ENCODE measurements around the gene HP1BP3. TPM values are rescaled to one million over a fixed set of nuclear protein-coding genes. Genes with fewer than 3 reads are reported as not detected.
A peak's percentile ranks its signal among the peaks of the same experiment; 100 is the strongest.

The HP1BP3 gene
- total and polyA plus RNA-seq, 5 donors: 58.1 to 147 (median 140) TPM

DNA sequence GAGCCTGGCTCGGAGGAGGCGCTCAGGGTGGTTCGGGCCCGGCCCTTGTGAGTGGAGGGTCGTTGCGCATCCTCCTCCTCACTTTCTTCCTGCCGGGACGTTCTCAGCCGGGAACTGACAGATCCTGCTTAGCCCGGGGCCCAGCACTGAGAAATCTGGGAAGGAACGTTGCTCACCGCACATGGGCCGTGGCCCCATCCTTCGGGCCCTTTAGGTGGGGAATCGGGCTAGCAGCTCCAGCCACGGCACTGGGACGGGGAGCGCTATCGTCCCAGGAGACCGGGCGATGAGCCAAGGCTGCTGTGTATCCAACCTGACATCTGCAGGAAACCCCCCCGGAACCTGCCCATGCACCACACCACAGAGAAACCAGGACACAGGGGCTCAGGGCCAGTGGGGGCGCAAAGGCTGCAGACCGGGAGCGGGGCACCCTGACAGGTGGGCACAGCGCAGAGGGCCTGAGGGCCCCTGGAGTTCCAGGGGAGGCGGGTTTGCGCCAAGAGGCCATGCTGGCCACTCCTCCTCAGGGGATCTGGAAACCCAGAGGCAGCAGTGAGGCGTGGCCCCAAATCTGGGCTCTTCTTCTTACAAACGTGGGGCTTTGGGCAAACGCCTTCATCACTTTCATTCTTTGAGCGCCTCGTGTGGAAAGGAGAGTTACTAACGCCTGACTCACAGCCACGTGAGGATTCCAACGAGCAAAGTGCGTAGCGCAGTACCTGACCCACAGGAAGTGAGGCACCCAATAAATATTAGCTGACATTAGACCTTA lies 54.3 kb downstream of the HP1BP3 start, which contains the start of gene SH2D5:
TSS of gene SH2D5 (minus strand) at position 116 of the 772 bp plus-strand sequence. CDS start 4,659 bp downstream, outside the sequence.
- Histone ChIP-seq H3K27ac (ENCODE audit: low read length) (peak within 1 kb of the TSS; percentile 15), H3K9me3 (ENCODE audit: control insufficient read depth, low read length) (no peaks in the 10 kb centered on the region), H3K4me1 (ENCODE audit: control insufficient read depth, insufficient read depth, low read length) (no peaks in the 10 kb centered on the region), H3K27me3 (ENCODE audit: control insufficient read depth, insufficient read depth) (no peaks in the 10 kb centered on the region), H3K4me3 (ENCODE audit: low read length) (peak within 1 kb of the TSS; percentile 77)
- ATAC-seq (peak; percentile 63 to 72), DNase-seq (peak; percentile 65 to 84 (median 76))
- WGBS: 1% methylated on average over 38 of the region's 38 CpGs
- intact Hi-C loops (cut with DNase I): no loop called here

DNA sequence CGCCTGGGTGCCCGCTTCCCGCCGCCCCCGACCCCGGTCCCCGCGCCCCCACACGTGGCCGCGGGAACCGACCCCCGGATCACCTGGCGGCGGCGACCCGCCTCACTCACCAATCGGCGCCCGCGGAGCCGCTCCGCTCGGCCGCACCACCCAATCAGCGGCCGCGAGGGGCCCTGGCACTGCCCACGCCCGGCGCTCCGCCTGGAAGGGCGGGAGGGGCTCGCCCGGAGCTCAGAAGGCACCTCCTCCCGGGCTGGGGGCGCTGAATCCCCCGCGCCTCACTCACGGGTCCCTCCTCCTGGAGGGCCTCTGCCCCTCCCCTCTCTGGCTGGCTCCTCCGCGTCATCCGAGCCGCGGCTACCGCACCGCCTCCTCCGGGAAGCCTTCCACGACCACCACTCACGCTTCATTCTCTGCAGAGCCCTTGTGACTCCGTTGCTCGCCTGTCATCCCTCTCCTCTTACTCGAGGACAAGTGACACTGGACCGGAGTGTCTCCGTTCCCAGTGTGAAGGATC lies 55.0 kb downstream of the HP1BP3 start:
- Histone ChIP-seq H3K4me1 (ENCODE audit: control insufficient read depth, insufficient read depth, low read length) (no peaks in the 10 kb centered on the region), H3K27ac (ENCODE audit: low read length) (no peak overlapping the region), H3K4me3 (ENCODE audit: low read length) (peak overlapping the region; percentile 77), H3K9me3 (ENCODE audit: control insufficient read depth, low read length) (no peaks in the 10 kb centered on the region), H3K27me3 (ENCODE audit: control insufficient read depth, insufficient read depth) (no peaks in the 10 kb centered on the region)
- WGBS: under 1% methylated on average over 55 of the region's 55 CpGs
- peak; percentile 79 to 81 for ATAC-seq
- intact Hi-C loops (cut with DNase I): no loop called here
- peak; percentile 66 to 84 (median 83) for DNase-seq

DNA sequence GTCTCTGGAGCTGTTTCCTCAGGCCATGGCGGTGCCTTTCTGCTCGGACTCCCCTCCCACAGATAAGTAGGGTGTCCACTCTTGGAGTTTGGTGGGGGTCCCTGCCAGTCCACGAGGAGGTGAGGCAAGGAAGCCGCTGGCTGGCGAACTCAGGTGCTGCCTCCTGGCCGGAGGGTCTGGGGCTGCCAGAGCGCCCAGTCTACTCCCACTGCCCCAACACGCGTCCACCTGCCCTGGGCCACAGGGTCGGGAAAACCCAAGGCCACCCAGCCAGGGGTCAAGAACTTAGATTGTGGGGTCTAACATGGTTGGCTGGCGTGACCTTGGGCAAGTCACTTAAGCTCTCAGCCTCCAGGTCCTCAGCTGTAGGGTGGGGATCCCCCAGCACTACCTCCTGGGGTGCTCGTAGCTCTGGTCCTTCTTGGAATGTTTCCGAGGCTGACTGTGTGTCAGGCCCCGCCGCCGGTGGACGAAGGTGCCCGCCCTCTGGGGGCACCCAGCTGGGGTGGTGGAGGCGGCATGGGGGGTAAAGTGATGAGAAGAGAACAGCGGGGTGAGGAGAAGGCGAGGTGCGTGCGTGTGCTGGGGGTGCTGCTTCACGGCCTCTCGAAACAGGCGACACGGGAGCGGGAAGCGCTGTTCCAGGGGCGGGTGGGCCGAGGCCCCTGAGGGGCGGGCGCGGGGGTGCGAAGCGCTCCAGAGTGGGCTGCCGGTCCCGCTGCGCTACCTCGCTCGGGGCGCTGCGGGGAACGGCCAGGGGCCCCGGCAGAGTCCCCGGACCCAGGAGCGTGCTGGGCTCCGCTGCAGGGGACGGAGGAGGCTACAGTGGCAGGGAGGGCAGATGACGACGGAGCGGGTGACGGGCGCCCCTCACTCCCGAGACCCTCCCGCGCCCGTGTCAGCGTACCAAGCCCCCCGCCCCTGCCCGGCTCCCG lies 55.8 kb downstream of the HP1BP3 start:
- DNase-seq (peak in 2 of 3 donors; percentile 35 to 62), ATAC-seq (no peak)
- Histone ChIP-seq H3K9me3 (ENCODE audit: control insufficient read depth, low read length) (no peaks in the 10 kb centered on the region), H3K4me1 (ENCODE audit: control insufficient read depth, insufficient read depth, low read length) (no peaks in the 10 kb centered on the region), H3K27ac (ENCODE audit: low read length) (no peak overlapping the region), H3K27me3 (ENCODE audit: control insufficient read depth, insufficient read depth) (no peaks in the 10 kb centered on the region), H3K4me3 (ENCODE audit: low read length) (peak overlapping the region; percentile 77)
- WGBS: 13% methylated on average over 62 of the region's 62 CpGs
- intact Hi-C loops (cut with DNase I): no loop called here

DNA sequence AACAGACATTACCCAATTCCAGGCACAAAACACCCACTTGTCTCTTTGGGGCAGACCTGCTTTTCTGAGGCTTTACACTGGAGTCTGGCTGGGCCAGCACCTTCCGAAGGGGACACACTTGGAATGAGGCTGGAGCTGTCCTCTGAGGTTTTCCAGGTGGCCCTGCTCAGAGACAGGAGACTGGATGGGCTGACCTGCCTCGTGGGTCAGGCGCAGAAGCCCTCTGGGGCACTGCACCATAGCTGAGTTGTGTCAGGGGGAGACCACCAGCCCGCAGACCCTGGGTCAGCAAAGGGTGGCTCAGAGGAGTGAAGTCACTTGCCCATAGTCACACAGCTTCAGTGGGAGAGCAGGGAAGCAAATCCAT lies 56.4 kb downstream of the HP1BP3 start:
- intact Hi-C loops (cut with DNase I): no loop called here
- Histone ChIP-seq H3K4me3 (ENCODE audit: low read length) (no peak overlapping the region), H3K27me3 (ENCODE audit: control insufficient read depth, insufficient read depth) (no peaks in the 10 kb centered on the region), H3K9me3 (ENCODE audit: control insufficient read depth, low read length) (no peaks in the 10 kb centered on the region), H3K27ac (ENCODE audit: low read length) (no peak overlapping the region), H3K4me1 (ENCODE audit: control insufficient read depth, insufficient read depth, low read length) (no peaks in the 10 kb centered on the region)
- ATAC-seq: no peak
- WGBS: 34% methylated on average over 4 of the region's 4 CpGs
- peak in 1 of 3 donors; percentile 40 for DNase-seq

DNA sequence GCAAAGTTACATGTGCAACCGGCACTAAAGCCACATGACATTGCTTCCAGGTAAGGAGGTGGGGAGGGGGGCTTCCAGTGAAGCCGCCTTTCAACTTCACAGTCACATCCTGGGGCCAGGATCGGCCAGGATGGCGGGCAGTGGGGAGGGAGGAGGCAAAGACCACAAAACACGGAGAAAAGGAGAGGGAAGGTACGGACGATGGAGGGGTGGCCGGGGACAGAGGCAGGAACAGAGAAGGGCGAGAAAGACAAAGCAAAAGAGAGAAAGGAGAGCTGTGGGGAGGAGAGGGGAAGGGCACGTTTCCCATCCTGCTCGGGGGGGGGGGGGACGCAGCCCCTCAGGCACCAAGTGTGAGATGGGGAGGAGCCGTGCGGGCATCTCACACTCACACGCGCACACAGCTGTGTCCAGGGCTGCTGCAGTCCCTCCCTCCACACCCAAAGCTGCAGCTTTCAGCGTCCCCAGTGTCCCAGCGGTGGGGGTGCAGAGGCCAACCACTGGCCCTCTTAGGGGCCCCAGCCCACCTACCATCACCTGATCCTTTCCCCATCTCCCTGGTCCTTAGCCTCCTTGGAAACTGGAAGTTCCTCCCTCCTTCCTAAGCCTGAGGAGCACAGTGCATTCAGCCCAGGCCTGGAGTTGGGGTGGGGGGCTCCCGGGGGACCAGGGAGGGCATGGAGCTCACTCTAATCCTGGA lies 57.0 kb downstream of the HP1BP3 start:
- no peaks in the 10 kb centered on the region for H3K9me3 ChIP-seq (ENCODE audit: control insufficient read depth, low read length)
- DNase-seq (no peak), ATAC-seq (no peak)
- 17% methylated on average over 19 of the region's 19 CpGs for WGBS
- H3K27ac ChIP-seq (ENCODE audit: low read length): no peak overlapping the region
- no peaks in the 10 kb centered on the region for H3K4me1 ChIP-seq (ENCODE audit: control insufficient read depth, insufficient read depth, low read length)
- no peak overlapping the region for H3K4me3 ChIP-seq (ENCODE audit: low read length)
- H3K27me3 ChIP-seq (ENCODE audit: control insufficient read depth, insufficient read depth): no peaks in the 10 kb centered on the region
- intact Hi-C loops (cut with DNase I): no loop called here

DNA sequence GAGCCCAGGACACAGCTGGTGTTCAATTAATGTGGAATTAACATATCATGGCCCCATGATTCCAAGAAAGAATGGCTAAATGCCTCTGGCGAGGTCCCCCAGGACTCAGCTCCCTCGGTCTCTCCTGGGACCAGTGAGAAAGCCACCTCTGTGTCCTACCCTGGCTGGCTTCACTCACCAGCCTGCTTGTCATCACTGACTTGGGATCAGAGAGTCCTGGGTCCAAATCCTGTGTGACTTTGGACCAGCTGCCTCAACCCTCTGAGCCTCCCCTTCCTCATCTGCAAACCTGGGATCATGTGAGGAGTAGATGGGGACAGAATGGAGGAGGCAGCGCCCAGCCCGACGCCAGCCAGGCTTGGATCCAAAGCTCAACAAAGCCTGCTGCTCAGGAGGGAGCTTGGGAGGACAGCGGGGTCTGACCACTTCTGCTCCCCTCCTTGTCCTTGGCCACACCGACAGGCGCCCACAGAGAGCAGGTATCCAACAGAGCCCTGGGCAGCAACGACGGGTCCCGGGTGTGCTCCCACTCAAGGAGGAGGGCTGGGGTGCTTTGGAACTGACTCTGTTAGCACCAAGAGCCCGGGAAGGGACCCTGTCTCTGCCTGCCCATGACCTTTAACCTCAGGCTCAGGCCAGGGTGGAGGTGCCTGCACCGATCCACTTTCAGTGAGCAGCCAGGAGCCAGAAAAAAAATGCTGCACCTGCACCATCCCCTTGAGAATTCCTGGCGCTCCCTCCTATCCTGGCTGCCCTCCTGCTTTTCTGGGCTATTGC lies 57.8 kb downstream of the HP1BP3 start:
- Histone ChIP-seq H3K4me3 (ENCODE audit: low read length) (no peak overlapping the region), H3K27me3 (ENCODE audit: control insufficient read depth, insufficient read depth) (no peaks in the 10 kb centered on the region), H3K27ac (ENCODE audit: low read length) (no peak overlapping the region), H3K4me1 (ENCODE audit: control insufficient read depth, insufficient read depth, low read length) (no peaks in the 10 kb centered on the region), H3K9me3 (ENCODE audit: control insufficient read depth, low read length) (no peaks in the 10 kb centered on the region)
- whole genome bisulfite sequencing: 47% methylated on average over 14 of the region's 14 CpGs
- peak in 1 of 3 donors; percentile 41 for DNase-seq
- intact Hi-C loops (cut with DNase I): no loop called here
- no peak for ATAC-seq

DNA sequence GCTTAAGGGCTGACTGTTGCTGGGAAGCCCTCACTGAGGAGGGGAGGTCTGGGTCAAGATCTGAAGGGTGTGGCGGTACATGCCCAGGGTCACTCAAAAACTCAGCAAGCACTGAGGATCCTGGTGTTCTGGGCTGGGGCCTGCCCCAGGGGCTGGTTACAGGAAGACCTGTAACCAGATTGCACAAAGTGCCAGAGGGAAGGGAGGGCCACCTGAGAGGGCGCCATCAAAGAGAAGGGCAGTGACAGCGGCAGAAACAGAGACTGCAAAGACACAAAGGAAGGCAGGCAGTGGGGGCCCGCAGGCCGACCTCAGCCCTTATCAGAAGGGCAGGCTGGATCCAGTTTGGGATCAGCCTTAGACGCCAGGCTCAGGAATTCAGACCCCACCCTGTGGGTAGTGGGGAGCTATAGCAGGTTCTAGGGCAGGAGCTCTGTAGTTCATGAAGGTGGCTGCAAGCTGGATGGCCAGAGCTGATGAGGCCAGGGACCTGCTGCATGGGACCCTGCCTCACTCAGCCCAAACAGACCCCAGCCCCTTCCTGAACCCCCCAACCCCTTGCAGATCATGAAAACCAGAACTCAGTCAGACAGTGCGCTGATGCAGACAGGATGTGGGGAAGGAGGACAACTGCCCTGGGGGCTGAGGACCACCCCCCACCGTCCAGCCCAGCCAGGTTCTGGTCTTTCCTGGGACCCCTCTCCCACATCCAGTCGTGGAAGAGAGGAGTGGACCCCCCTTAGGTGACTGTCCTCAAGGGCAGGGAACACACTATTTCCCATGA lies 58.5 kb downstream of the HP1BP3 start:
- ATAC-seq (no peak), DNase-seq (peak in 1 of 3 donors; percentile 13)
- 57% methylated on average over 9 of the region's 9 CpGs for WGBS
- Histone ChIP-seq H3K4me1 (ENCODE audit: control insufficient read depth, insufficient read depth, low read length) (no peaks in the 10 kb centered on the region), H3K4me3 (ENCODE audit: low read length) (no peak overlapping the region), H3K27ac (ENCODE audit: low read length) (no peak overlapping the region), H3K9me3 (ENCODE audit: control insufficient read depth, low read length) (no peaks in the 10 kb centered on the region), H3K27me3 (ENCODE audit: control insufficient read depth, insufficient read depth) (no peaks in the 10 kb centered on the region)
- intact Hi-C loops (cut with DNase I): no loop called here

DNA sequence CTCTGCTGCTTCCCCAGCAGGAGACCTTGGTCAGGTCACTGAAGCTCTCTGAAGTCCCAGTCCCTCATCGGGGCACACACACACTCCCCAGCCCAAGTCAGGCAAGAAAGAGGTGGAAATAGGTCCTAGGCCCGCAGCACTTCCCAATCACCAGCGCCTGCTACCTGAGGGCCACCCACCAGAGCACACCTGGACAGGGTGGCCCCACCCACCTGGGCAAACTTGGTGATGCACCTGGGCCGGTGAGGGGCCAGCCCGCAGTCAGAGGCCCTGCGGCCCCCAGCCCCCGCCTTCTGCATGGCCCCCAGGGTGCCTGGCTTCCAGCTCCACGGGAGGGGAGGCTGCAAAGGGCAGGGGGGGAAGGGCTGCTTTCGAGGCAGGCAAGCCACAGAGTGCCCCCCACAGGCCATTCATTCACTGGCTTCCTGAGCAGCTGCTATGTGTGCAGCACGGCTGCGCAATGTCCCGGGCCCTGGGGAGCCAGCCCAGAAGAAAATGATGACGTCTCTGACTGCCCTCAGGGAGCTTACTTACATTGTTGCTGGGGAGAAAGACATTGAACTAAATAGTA lies 59.3 kb downstream of the HP1BP3 start:
- 44% methylated on average over 13 of the region's 13 CpGs for WGBS
- DNase-seq (peak in 2 of 3 donors; percentile 51 to 53), ATAC-seq (no peak)
- intact Hi-C loops (cut with DNase I): no loop called here
- no peaks in the 10 kb centered on the region for H3K27me3 ChIP-seq (ENCODE audit: control insufficient read depth, insufficient read depth)
- no peaks in the 10 kb centered on the region for H3K9me3 ChIP-seq (ENCODE audit: control insufficient read depth, low read length)
- no peaks in the 10 kb centered on the region for H3K4me1 ChIP-seq (ENCODE audit: control insufficient read depth, insufficient read depth, low read length)
- no peak overlapping the region for H3K4me3 ChIP-seq (ENCODE audit: low read length)
- H3K27ac ChIP-seq (ENCODE audit: low read length): no peak overlapping the region

DNA sequence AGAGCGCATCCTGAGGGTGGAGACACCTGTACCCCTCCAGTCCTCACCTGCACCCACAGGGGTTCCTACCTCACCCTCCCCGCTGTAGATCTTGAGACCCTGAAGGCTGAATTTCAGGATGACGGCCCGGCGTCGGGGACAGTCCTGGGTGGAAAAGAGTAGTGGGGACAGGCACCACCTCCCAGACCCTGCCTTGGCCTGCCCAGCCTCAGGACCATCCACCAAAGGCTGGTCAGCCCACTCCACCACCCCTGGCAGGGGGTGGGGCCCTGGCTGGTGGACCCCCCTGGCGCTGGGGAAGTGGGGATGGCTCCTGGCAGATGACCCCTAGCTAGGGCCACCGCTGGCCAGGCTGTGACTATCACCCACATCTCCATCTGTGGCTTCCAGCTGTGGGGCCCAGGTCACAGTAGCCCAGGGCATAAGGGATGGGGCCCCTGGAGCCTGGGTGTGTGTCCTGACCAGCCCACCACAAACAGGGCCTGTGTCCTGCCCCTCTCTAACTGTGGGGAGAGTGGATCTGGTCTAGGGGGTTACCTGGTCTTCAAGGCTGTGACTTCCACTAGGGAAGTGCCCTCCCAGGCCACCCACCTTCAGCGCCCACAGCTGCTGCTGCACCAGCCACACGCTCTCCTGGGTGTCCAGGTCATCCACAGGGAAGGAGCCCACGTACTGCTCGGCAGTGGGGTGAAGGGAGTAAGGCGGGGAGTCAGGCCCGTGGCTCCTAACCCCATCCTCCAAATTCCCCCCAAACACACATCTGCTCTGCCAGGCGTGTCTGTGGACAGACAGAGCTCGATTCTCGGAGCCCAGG lies 60.0 kb downstream of the HP1BP3 start:
- DNase-seq (peak in 1 of 3 donors; percentile 30), ATAC-seq (no peak)
- Histone ChIP-seq H3K27ac (ENCODE audit: low read length) (no peak overlapping the region), H3K4me3 (ENCODE audit: low read length) (no peak overlapping the region), H3K9me3 (ENCODE audit: control insufficient read depth, low read length) (no peaks in the 10 kb centered on the region), H3K27me3 (ENCODE audit: control insufficient read depth, insufficient read depth) (no peaks in the 10 kb centered on the region), H3K4me1 (ENCODE audit: control insufficient read depth, insufficient read depth, low read length) (no peaks in the 10 kb centered on the region)
- intact Hi-C loops (cut with DNase I): no loop called here
- WGBS: 88% methylated on average over 17 of the region's 17 CpGs
